MCF 10A (cell line): ENCODE data around the gene C15orf61. TPM values are rescaled to one million over a fixed set of nuclear protein-coding genes. Genes with fewer than 3 reads are reported as not detected.

ENCODE experiments used
- BruUV-seq: library from RNA; stranded (reverse); fragments of 400-500 nt; replicated peaks from 2 replicates; lab custom pipeline; 2021; lab: Mats Ljungman, UMichigan
- CTCF ChIA-PET: fragments of 300-600 bp; sonication (Branson Sonifier 250); formaldehyde crosslinking; extraction: SDS; loops from one replicate; lab custom pipeline; 2021; ENCODE audit warnings: antibody characterized with exemption, inconsistent platforms; lab: Yijun Ruan, JAX
- POLR2A ChIA-PET: fragments of 300-600, 350-650 bp; sonication (Branson Sonifier 250); formaldehyde crosslinking; extraction: SDS; loops from one replicate; lab custom pipeline; 2020; ENCODE audit warnings: antibody characterized with exemption, inconsistent platforms; lab: Yijun Ruan, JAX
- DNase-seq: peaks from one replicate; pipeline ENCODE4 v3.0.0-alpha.2; 2018; ENCODE audit not compliant: unreplicated experiment
- H3K27ac Mint-ChIP-seq: one replicate; pipeline ENCODE4 v1.8.0; 2022; ENCODE audit warnings: mild to moderate bottlenecking, low read depth, mixed read lengths; ENCODE audit not compliant: unreplicated experiment
- H3K27me3 Mint-ChIP-seq: one replicate; pipeline ENCODE4 v1.8.0; 2022; ENCODE audit warnings: mixed read lengths; ENCODE audit not compliant: insufficient read depth, unreplicated experiment
- H3K36me3 Mint-ChIP-seq: one replicate; pipeline ENCODE4 v1.8.0; 2022; ENCODE audit warnings: mild to moderate bottlenecking, moderate library complexity, mixed read lengths; ENCODE audit not compliant: insufficient read depth, unreplicated experiment
- H3K4me1 Mint-ChIP-seq: one replicate; pipeline ENCODE4 v1.8.0; 2022; ENCODE audit warnings: mixed read lengths; ENCODE audit not compliant: insufficient read depth, unreplicated experiment
- H3K4me3 Mint-ChIP-seq: one replicate; pipeline ENCODE4 v1.8.0; 2022; ENCODE audit warnings: mild to moderate bottlenecking, moderate library complexity, mixed read lengths; ENCODE audit not compliant: unreplicated experiment
- H3K9me3 Mint-ChIP-seq: one replicate; pipeline ENCODE4 v1.8.0; 2022; ENCODE audit warnings: mixed read lengths; ENCODE audit not compliant: unreplicated experiment
- intact Hi-C: fragments of 100-400 bp; cut with micrococcal nuclease; formaldehyde crosslinking; loops from 2 replicates; pipeline ENCODE4 v1.14.1; 2022
- total RNA-seq: library from RNA; stranded (reverse); gene quantifications from 2 replicates; pipeline ENCODE4 v1.2.3, GENCODE V29; 2022
- TF ChIP-seq, protein P1 (sequence below): fragments of 200-600 bp; IDR thresholded peaks from one replicate; pipeline ENCODE4 v1.8.0; 2022; ENCODE audit warnings: antibody characterized with exemption, mild to moderate bottlenecking; ENCODE audit not compliant: unreplicated experiment

C15orf61 gene
- total RNA-seq, 1 experiment from 2014 or later: 10.5 TPM

DNA sequence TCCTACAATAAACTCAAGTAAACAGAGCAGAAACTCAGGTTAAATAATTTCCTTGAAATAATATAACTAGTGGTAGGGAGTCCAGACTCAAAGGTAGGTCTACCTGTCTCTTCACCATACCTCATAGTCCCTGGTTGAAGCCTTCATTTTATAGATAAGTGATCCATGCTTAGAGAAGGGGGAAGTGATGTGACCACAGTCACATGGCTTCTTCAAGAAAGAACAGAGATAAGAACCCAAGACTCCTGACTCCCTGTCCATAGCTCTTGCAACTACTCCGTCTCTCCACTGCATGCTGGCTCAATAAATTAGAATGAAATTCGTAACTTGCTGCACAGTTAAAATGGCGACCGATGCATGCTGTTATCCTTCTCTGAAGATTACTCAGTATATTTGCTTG, 11.0 kb upstream of the C15orf61 start:
- ChIA-PET POLR2A (interaction anchor here (0.9 to 3.1 kb wide), 2 partner anchors 11 to 33 kb away, joined by 3 to 19 read pairs; partner anchors contain the start of genes C15orf61 and MAP2K5), CTCF (interaction anchor here (0.7 kb wide), 1 partner anchor 37 kb away, joined by 3 read pairs; no protein-coding TSS in a partner anchor)
- Mint-ChIP-seq H3K4me1 (peaks cover 19% of the 10 kb centered on the region), H3K27me3 (no peaks in the 10 kb centered on the region), H3K4me3 (no peak overlapping the region), H3K9me3 (no peaks in the 10 kb centered on the region), H3K36me3 (peaks cover 21% of the 10 kb centered on the region), H3K27ac (no peak overlapping the region)
- no peak for DNase-seq
- TF ChIP-seq, protein P1, sequence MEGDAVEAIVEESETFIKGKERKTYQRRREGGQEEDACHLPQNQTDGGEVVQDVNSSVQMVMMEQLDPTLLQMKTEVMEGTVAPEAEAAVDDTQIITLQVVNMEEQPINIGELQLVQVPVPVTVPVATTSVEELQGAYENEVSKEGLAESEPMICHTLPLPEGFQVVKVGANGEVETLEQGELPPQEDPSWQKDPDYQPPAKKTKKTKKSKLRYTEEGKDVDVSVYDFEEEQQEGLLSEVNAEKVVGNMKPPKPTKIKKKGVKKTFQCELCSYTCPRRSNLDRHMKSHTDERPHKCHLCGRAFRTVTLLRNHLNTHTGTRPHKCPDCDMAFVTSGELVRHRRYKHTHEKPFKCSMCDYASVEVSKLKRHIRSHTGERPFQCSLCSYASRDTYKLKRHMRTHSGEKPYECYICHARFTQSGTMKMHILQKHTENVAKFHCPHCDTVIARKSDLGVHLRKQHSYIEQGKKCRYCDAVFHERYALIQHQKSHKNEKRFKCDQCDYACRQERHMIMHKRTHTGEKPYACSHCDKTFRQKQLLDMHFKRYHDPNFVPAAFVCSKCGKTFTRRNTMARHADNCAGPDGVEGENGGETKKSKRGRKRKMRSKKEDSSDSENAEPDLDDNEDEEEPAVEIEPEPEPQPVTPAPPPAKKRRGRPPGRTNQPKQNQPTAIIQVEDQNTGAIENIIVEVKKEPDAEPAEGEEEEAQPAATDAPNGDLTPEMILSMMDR: no peak
- BruUV-seq: no TSS peak
- intact Hi-C loops: no loop called here

DNA sequence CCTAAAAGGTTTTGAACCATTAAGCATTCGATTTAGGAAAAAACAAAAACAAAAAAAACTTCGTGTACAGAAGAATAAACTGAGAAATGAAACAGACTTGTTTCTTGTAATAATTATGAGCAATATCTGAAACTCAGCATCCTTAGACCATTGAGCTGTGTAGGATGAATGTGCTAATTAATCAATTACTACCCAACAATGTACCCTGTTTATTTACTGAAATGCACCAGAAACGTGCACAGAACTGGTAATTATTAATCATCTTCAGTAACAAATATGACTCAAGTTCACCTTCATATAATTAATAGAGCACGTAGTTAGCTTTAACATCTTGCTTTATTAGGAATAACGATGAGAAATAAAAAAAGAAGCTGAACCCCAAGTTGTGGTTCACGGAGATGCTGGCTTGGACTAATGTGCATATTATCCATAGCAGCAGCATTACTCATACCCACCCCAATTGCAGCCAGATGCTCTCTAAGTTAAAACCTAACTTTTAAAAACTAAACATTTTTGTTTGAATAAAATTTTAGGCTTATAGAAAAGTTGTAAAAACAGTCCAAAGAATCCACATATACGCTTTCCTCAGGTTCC, 10.2 kb upstream of the C15orf61 start:
- no TSS peak for BruUV-seq
- Mint-ChIP-seq H3K27me3 (no peaks in the 10 kb centered on the region), H3K9me3 (no peaks in the 10 kb centered on the region), H3K4me1 (peaks cover 16% of the 10 kb centered on the region), H3K36me3 (peaks cover 25% of the 10 kb centered on the region), H3K4me3 (no peak overlapping the region), H3K27ac (no peak overlapping the region)
- intact Hi-C loops: no loop called here
- CTCF ChIA-PET: interaction anchor here (0.7 kb wide), 1 partner anchor 36 kb away, joined by 3 read pairs; no protein-coding TSS in a partner anchor
- TF ChIP-seq, protein P1: no peak
- DNase-seq: no peak
- POLR2A ChIA-PET: interaction anchor here (0.6 to 3.1 kb wide), 5 partner anchors 10 to 621 kb away, joined by 3 to 19 read pairs (median 3); partner anchors contain the start of genes C15orf61 and MAP2K5

DNA sequence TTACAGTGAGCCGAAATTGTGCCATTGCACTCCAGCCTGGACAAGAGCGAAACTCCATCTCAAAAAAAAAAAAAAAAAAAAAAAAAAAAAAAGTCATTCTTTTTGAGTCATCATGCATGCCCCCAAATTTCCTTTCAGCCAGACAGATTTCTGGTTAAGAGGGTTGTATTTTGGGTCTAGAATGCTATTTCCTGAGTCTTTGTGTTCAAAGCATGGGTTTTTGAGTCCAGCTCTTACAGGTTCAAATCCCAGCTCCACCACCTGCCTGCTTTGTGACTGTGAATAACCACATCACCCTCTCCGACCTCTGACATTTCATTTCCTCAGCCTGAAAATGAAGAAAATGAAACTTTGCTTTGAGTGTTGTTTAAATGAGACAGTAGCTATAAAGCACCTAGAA, 9.3 kb upstream of the C15orf61 start:
- H3K36me3 Mint-ChIP-seq: peaks cover 33% of the 10 kb centered on the region
- DNase-seq: no peak
- no peak overlapping the region for H3K27ac Mint-ChIP-seq
- TF ChIP-seq, protein P1: no peak
- H3K4me3 Mint-ChIP-seq: no peak overlapping the region
- no TSS peak for BruUV-seq
- H3K9me3 Mint-ChIP-seq: no peaks in the 10 kb centered on the region
- intact Hi-C loops: no loop called here
- H3K4me1 Mint-ChIP-seq: peaks cover 10% of the 10 kb centered on the region
- CTCF ChIA-PET: no interaction called here
- POLR2A ChIA-PET: interaction anchor here (0.6 to 3.1 kb wide), 3 partner anchors 9 to 622 kb away, joined by 3 to 19 read pairs (median 4); partner anchors contain the start of gene C15orf61
- H3K27me3 Mint-ChIP-seq: no peaks in the 10 kb centered on the region

DNA sequence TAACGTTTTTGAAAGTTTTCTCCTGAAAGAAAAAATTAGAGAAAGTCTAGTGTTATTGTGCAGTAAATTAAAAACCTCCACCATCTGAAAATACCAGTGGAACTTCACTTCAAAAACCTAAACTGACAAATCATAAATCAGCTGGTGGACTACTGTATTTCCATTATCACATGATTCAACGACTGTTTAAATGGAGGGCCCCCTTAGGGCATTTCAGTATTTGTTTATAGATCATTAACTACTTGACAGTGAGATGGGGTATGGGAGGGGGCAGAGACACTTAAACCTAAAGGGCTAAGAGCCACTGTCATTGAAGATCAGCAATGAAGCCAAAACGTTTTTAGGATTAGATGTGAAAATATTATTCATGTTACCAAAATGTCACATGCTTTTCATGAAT, 8.8 kb upstream of the C15orf61 start:
- TF ChIP-seq, protein P1: no peak
- H3K4me1 Mint-ChIP-seq: peaks cover 5% of the 10 kb centered on the region

More for the DNA sequence above, 8.8 kb upstream of the C15orf61 start:
- no TSS peak for BruUV-seq
- H3K36me3 Mint-ChIP-seq: peaks cover 38% of the 10 kb centered on the region
- H3K27me3 Mint-ChIP-seq: no peaks in the 10 kb centered on the region
- H3K9me3 Mint-ChIP-seq: no peaks in the 10 kb centered on the region
- intact Hi-C loops: no loop called here
- no peak overlapping the region for H3K27ac Mint-ChIP-seq
- POLR2A ChIA-PET: interaction anchor here (0.6 to 3.1 kb wide), 2 partner anchors 8 to 279 kb away, joined by 3 to 19 read pairs; partner anchors contain the start of gene C15orf61
- CTCF ChIA-PET: no interaction called here
- H3K4me3 Mint-ChIP-seq: no peak overlapping the region
- DNase-seq: no peak
